Gastrocnemius medialis (tissue), 4 donors: ENCODE data around the gene NKX6-2.

Source experiments
- CTCF ChIP-seq, 5 experiments: fragments of 450-650 bp in 3 of 5; fragments of 200-600 bp in 2 of 5; sonication (generic) in 2 of 5; IDR thresholded peaks in 4 of 5; conservative IDR thresholded peaks in 1 of 5; 1 replicate in 4 of 5; 2 replicates in 1 of 5; pipeline ENCODE4 v1.5.1; 2016 to 2019; ENCODE audit warnings: antibody characterized with exemption in 5 of 5, mild to moderate bottlenecking in 3 of 5, moderate library complexity in 3 of 5
- POLR2A ChIP-seq, 2 donors: fragments of 450-650 bp; IDR thresholded peaks; one replicate each; pipeline ENCODE4 v1.6.1; 2017; ENCODE audit warnings: antibody characterized with exemption in 2 of 2, mild to moderate bottlenecking in 2 of 2, moderate library complexity in 2 of 2

GRCh38 chr10:132745511-132745910 is 40.4 kb downstream of the NKX6-2 start:
- no peak for TF ChIP-seq CTCF (IDR thresholded peaks at IDR 0.05 in 4 of 5, conservative IDR thresholded peaks at IDR 0.05 in 1 of 5)
- no peak for TF ChIP-seq POLR2A (IDR thresholded peaks at IDR 0.05)
